BLaER1 (cell line): ENCODE measurements around the gene CMIP.
"Not testable (repeated sequence)": the region's sequence is repeated elsewhere in the genome, so short reads cannot be mapped to it uniquely, and the experiment has no call there.

Source experiments
- H3K27ac ChIP-seq: shearing (Covaris generic); formaldehyde crosslinking; 2 replicates; pipeline ENCODE4 v1.8.1; 2022
- H3K27me3 ChIP-seq: shearing (Covaris generic); formaldehyde crosslinking; 2 replicates; pipeline ENCODE4 v1.8.1; 2022
- H3K36me3 ChIP-seq: shearing (Covaris generic); formaldehyde crosslinking; 2 replicates; pipeline ENCODE4 v1.8.1; 2022
- H3K4me1 ChIP-seq: shearing (Covaris generic); formaldehyde crosslinking; 2 replicates; pipeline ENCODE4 v1.8.1; 2022
- H3K4me2 ChIP-seq: shearing (Covaris generic); formaldehyde crosslinking; 2 replicates; pipeline ENCODE4 v1.8.1; 2022
- H3K4me3 ChIP-seq: shearing (Covaris generic); formaldehyde crosslinking; 2 replicates; pipeline ENCODE4 v1.8.1; 2022
- H3K9ac ChIP-seq: shearing (Covaris generic); formaldehyde crosslinking; 2 replicates; pipeline ENCODE4 v1.8.1; 2022
- H3K9me3 ChIP-seq: shearing (Covaris generic); formaldehyde crosslinking; 2 replicates; pipeline ENCODE4 v1.8.1; 2022
- H4K20me1 ChIP-seq: shearing (Covaris generic); formaldehyde crosslinking; 2 replicates; pipeline ENCODE4 v1.8.1; 2022
- Cebpa-rat ChIP-seq: shearing (Covaris generic); IDR thresholded peaks from 2 replicates; pipeline ENCODE4 v1.8.1; 2022

The CMIP gene

DNA sequence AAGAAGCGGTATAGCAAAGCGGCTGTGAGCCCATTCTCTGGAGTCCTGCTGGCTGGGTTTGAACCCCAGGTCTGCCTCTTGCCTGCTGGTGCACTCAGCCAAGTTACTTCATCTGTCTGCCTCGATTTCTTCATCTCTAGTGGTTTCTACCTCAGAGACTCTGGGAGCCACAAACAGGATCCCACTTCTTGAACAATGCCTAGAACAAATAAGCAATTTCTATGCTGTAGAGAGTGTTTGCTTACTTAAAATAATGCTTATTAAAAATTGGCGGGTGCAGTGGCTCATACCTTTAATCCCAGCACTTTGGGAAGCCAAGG lies 75.5 kb downstream of the CMIP start:
- H3K4me3 ChIP-seq, result no peak overlapping the region
- H3K27ac ChIP-seq, result no peak overlapping the region; the same call in 1 of the 2 replicates

DNA sequence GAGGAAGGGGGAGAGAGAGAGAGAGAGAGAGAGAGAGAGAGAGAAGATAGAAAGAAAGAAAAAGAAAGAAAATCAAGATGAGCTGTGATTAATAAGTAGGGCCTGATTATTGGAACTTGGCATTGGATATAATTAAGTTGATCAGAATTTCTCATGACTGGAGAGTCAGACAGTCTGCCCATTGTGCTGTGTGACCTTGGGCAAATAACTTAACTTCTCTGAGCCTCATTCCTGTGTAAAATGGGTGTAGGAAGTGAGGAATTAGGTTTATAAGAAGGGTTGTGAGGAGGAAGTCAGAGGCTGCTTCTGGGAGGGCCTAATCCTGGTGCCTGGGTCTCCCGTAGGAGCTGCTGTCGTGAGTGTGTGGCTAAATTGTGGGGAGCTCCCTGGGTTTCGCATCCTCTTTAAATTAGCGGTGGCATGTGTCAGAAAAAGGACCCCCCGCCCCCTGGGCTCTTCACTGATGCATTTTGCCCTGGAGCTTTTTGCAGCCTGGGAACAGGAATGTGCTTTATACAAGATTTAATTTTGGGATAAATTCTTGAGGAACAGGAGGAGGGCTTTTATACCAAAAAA lies 76.0 kb downstream of the CMIP start:
- Histone ChIP-seq H4K20me1 (peaks cover 100% of the 10 kb centered on the region), H3K27ac (no peak overlapping the region), H3K27me3 (no peaks in the 10 kb centered on the region), H3K9me3 (no peaks in the 10 kb centered on the region), H3K9ac (no peak overlapping the region), H3K4me1 (peaks cover 55% of the 10 kb centered on the region), H3K4me2 (peak overlapping the region; percentile 63), H3K4me3 (no peak overlapping the region), H3K36me3 (peaks cover 63% of the 10 kb centered on the region)
- TF ChIP-seq Cebpa-rat, result no peak

More for the DNA sequence above, 75.5 kb downstream of the CMIP start:
- Histone ChIP-seq H4K20me1 (peaks cover 100% of the 10 kb centered on the region), H3K36me3 (peaks cover 60% of the 10 kb centered on the region), H3K4me1 (peaks cover 61% of the 10 kb centered on the region), H3K9ac (no peak overlapping the region), H3K4me2 (peak overlapping the region; percentile 63), H3K9me3 (no peaks in the 10 kb centered on the region), H3K27me3 (no peaks in the 10 kb centered on the region)
- TF ChIP-seq Cebpa-rat, result no peak

DNA sequence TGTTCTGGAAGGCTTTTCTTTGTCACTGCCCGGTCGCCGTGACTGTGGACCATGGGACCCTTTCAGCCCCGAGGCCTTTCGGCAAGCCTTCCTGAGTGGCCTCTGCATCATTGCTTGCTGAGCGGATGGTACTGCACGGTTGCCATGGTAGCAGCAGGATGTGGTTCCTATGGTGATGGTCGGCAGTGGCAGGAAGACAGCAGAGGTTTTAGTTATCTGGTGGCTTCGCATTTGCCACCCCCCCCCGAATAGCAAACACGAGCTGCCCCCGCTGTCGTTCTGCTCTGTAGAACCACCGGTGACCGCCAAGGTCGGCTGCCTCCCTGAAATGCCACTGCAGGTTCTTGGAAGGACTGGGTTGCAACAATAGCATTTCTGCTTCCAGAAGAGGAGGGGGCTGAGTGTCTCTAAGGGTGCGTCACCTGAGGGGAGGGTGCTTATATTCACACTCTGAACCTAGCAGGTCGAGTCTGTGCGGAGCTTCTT lies 76.6 kb downstream of the CMIP start:
- Histone ChIP-seq H3K4me2 (peak overlapping the region; percentile 63), H3K4me1 (peaks cover 50% of the 10 kb centered on the region), H3K27ac (no peak overlapping the region), H3K4me3 (no peak overlapping the region), H3K9me3 (no peaks in the 10 kb centered on the region), H3K36me3 (peaks cover 62% of the 10 kb centered on the region), H4K20me1 (peaks cover 100% of the 10 kb centered on the region), H3K27me3 (no peaks in the 10 kb centered on the region), H3K9ac (no peak overlapping the region)
- TF ChIP-seq Cebpa-rat, result no peak

DNA sequence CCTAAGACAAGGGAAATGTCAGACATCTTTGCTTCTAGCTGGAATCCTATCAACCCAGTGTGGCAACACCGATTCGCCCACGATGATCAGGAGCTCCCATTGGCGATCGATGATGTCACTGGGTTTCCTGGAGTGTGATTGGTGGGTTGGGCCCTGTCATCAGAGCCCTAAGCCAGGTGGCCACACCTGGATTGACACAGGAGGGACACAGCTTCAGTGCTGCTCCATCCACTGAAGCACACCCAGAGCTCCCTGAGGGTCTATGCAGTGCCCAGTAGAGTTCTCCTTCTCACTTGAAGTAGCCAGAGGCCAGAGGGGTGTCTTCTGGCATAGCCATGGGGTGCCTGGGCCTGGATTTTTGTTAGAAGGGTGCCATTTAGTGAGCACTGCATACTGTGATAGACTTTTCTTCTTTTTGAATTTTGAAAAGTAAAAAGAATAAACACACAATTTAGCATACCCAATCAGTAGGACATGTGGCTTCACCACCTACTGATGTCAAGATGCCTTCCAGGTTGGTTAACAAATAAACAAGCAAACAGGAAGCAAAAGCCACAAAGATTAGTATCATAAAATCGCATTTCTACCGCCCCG lies 77.6 kb downstream of the CMIP start:
- Histone ChIP-seq H4K20me1 (peaks cover 100% of the 10 kb centered on the region), H3K4me2 (no peak overlapping the region), H3K9me3 (no peaks in the 10 kb centered on the region), H3K27ac (no peak overlapping the region), H3K4me3 (no peak overlapping the region), H3K36me3 (peaks cover 60% of the 10 kb centered on the region), H3K9ac (no peak overlapping the region), H3K4me1 (peaks cover 48% of the 10 kb centered on the region), H3K27me3 (no peaks in the 10 kb centered on the region)
- no peak for TF ChIP-seq Cebpa-rat

DNA sequence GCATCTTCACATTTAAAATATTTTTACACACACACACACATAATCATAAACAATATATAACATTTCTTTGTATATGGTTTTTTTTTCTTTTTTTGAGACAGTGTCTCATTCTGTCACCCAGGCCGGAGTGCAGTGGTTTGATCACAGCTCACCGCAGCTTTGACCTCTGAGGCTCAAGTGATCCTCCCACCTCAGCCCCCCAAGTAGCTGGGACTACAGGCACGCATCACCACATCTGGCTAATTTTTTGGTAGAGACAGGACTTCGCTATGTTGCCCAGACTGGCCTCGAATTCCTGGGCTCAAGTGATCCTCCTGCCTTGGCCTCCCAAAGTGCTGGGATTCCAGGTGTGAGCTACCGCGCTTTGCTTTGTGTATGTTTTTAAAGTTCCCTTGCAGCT lies 78.2 kb downstream of the CMIP start:
- H3K9me3 ChIP-seq, H3K27ac ChIP-seq, H3K4me2 ChIP-seq, H3K27me3 ChIP-seq, H3K4me3 ChIP-seq, H3K9ac ChIP-seq: not testable (repeated sequence)
- Histone ChIP-seq H4K20me1 (peaks cover 100% of the 10 kb centered on the region), H3K4me1 (peaks cover 44% of the 10 kb centered on the region), H3K36me3 (peaks cover 54% of the 10 kb centered on the region)

DNA sequence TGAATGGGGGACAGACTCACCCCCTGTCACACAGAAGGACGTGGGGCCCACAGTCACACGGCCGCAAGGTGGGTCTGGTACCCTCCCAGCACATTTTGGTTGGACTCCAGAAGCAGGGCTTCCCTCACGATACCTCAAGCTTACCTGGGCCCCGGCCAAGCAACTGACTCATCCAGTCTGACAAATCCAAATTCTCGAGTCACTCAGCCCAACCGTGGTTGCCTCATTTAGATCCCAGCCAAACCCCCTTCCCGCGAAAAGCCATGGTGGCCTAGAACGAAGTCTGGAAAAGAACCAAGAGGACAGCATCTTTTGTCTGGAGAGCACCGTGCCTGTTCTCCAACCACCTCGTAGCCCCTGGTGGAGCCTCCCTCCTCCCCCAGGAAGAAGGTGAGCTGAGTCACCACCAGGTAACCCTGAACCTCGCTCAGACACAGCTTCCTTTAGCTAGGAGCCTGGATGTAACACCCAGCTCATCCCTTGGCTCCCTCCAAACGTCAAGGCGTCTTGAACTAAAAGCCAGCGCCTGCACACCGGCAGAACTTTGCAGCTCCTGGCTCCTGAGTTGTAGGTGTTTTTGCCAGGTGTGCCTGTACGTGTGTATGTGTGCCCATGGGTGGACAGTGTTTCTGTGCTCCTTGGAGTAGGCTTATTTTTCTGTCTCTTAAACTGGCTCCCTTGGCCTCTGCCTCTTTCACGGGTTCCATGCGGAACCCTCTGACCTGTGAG lies 78.9 kb downstream of the CMIP start:
- Histone ChIP-seq H3K4me2 (no peak overlapping the region), H3K9ac (no peak overlapping the region), H3K4me1 (peaks cover 37% of the 10 kb centered on the region), H3K36me3 (peaks cover 47% of the 10 kb centered on the region), H4K20me1 (peaks cover 100% of the 10 kb centered on the region), H3K27ac (no peak overlapping the region), H3K27me3 (no peaks in the 10 kb centered on the region), H3K9me3 (0 out of 2 replicates have a peak, but pooled peaks cover 4% of the 10 kb centered on the region), H3K4me3 (no peak overlapping the region)
- TF ChIP-seq Cebpa-rat, result no peak

DNA sequence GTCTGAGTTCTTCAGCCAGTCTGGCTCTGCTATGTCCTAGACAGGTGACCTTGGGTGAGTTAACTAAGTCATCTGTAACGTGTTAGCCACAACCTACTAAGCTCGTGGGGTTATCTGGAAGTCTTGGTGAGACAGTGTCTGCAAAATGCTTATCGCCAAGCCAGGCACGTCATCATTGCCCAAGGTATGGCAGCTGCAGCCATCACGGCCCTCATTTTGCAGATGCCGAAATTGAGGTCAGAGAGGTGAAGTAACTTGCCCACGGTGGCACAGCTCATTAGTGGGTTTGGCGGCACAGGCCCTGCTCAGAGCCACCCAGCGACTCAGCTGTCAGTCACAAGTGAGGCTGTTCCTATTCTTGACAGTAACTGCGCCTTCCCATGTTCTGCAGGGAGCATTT lies 79.8 kb downstream of the CMIP start:
- Histone ChIP-seq H3K4me3 (no peak overlapping the region), H3K4me1 (peaks cover 28% of the 10 kb centered on the region), H3K36me3 (peaks cover 50% of the 10 kb centered on the region), H4K20me1 (peaks cover 100% of the 10 kb centered on the region), H3K9me3 (0 out of 2 replicates have a peak, but pooled peaks cover 4% of the 10 kb centered on the region), H3K27ac (no peak overlapping the region), H3K27me3 (no peaks in the 10 kb centered on the region), H3K9ac (no peak overlapping the region), H3K4me2 (no peak overlapping the region)
- TF ChIP-seq Cebpa-rat, result no peak

DNA sequence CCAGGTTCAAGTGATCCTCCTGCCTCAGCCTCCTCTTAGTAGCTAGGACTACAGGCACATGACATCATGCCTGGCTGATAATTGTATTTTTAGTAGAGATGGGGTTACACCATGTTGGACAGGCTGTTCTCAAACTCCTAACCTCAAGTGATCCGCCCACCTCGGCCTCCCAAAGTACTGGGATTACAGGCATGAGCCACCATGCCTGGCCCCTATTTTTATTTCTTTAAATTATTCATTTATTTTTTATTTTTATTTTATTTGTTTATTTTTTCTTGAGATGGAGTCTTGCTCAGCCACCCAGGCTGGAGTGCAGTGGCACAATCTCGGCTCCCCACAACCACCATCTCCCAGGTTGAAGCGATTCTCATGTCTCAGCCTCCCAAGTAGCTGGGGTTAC lies 80.3 kb downstream of the CMIP start:
- Histone ChIP-seq H3K36me3 (peaks cover 55% of the 10 kb centered on the region), H3K4me1 (peaks cover 23% of the 10 kb centered on the region), H4K20me1 (peaks cover 100% of the 10 kb centered on the region)
- H3K4me2 ChIP-seq, H3K4me3 ChIP-seq, H3K27ac ChIP-seq, H3K9me3 ChIP-seq, H3K27me3 ChIP-seq, H3K9ac ChIP-seq: not testable (repeated sequence)

DNA sequence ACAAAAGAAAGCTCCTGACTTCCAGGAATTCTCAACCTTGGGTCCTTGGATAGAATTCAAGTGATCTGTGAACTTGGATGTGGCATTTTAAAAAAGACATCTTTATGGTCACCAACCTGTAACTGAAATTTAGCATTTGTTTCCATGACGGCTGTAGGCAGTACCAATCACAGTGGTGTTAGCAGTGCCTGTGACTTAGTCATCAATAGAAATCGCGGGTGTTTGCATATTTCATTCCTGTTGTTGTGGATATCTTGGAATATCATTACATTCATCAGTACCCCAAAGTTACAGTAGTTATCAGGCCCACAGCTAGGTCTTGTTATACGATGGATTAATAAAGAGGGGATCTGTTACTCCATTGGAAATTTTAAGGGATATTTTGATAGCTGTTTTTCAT lies 81.6 kb downstream of the CMIP start:
- peaks cover 100% of the 10 kb centered on the region for H4K20me1 ChIP-seq
- 0 out of 2 replicates have a peak, but pooled peaks cover 4% of the 10 kb centered on the region for H3K9me3 ChIP-seq
- no peak overlapping the region for H3K27ac ChIP-seq
- no peak for TF ChIP-seq Cebpa-rat
- no peak overlapping the region for H3K9ac ChIP-seq
- peaks cover 66% of the 10 kb centered on the region for H3K36me3 ChIP-seq
- H3K27me3 ChIP-seq, result no peaks in the 10 kb centered on the region
- H3K4me1 ChIP-seq, result peaks cover 21% of the 10 kb centered on the region
- H3K4me3 ChIP-seq, result no peak overlapping the region
- H3K4me2 ChIP-seq, result no peak overlapping the region

DNA sequence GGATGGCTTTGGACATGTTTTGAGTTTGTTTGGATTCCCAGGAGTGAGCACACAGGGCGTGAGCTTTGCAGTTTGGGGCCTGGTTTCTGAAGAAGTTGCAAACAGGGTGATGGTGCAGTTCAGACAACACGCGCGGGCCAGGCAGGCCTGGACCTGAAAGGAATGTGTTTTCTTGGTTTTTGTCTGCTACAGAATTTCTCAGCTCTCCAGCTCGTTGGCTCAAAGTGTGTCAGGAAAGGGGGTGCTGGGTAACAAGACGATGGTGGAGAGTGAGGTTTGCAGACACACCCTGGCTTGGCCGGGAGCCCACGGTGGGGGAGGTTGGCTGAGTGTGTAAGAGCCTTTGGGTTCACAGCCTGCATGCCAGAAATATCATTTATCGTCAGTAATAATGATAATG lies 82.3 kb downstream of the CMIP start:
- no peak overlapping the region for H3K4me2 ChIP-seq
- H3K9ac ChIP-seq, result no peak overlapping the region
- TF ChIP-seq Cebpa-rat, result no peak
- H3K27me3 ChIP-seq, result no peaks in the 10 kb centered on the region
- H3K36me3 ChIP-seq, result peaks cover 70% of the 10 kb centered on the region
- H3K9me3 ChIP-seq, result 0 out of 2 replicates have a peak, but pooled peaks cover 4% of the 10 kb centered on the region
- peaks cover 100% of the 10 kb centered on the region for H4K20me1 ChIP-seq
- no peak overlapping the region for H3K27ac ChIP-seq
- H3K4me1 ChIP-seq, result peaks cover 18% of the 10 kb centered on the region
- H3K4me3 ChIP-seq, result no peak overlapping the region
